GM23248 (cell line): ENCODE data around the gene MMP11.

ENCODE experiments used
- EZH2 ChIP-seq: fragments of 200-600 bp; sonication (generic); IDR thresholded peaks from 2 replicates; pipeline ENCODE4 v1.6.1; 2018; ENCODE audit warnings: antibody characterized with exemption, mild to moderate bottlenecking; ENCODE audit not compliant: insufficient read depth, poor library complexity, severe bottlenecking
- EZH2phosphoT487 ChIP-seq: fragments of 200-600 bp; sonication (generic); IDR thresholded peaks from 2 replicates; pipeline ENCODE4 v1.6.1; 2018; ENCODE audit warnings: antibody characterized with exemption, moderate library complexity, mild to moderate bottlenecking, low read depth; ENCODE audit not compliant: insufficient read depth

- TF ChIP-seq EZH2 = no peak
- TF ChIP-seq EZH2phosphoT487 = no peak
Measured at GRCh38 chr22:23778577-23778900, 5.9 kb downstream of the MMP11 start.
